CD4-positive, alpha-beta T cell treated with Interleukin-1 beta for 1 hour (primary cell): ENCODE measurements around the gene ARPP21.
A peak's percentile ranks its signal among the peaks of the same experiment; 100 is the strongest.

Experiments used
- DNase-seq, 2 donors: peaks; one replicate each; pipeline ENCODE4 v3.0.0-alpha.2; 2020 to 2022

ARPP21 gene

GRCh38 chr3:35641920-35642527 is 2.7 kb downstream of the ARPP21 start:
- no peak for DNase-seq

- no peak for DNase-seq
Observed at GRCh38 chr3:35643495-35643894, 4.2 kb downstream of the ARPP21 start.

GRCh38 chr3:35644451-35644850 is 5.1 kb downstream of the ARPP21 start:
- no peak for DNase-seq

GRCh38 chr3:35645189-35645588 is 5.9 kb downstream of the ARPP21 start:
- no peak for DNase-seq

- DNase-seq = no peak
Observed at GRCh38 chr3:35646081-35646480, 6.8 kb downstream of the ARPP21 start.

- DNase-seq = no peak
Observed at GRCh38 chr3:35647461-35647860, 8.1 kb downstream of the ARPP21 start.

- DNase-seq = no peak
Observed at GRCh38 chr3:35648347-35648746, 9.0 kb downstream of the ARPP21 start.

GRCh38 chr3:35649405-35649804 is 10.1 kb downstream of the ARPP21 start:
- no peak for DNase-seq

- no peak for DNase-seq
Observed at GRCh38 chr3:35651426-35651825, 12.1 kb downstream of the ARPP21 start.

- no peak for DNase-seq
Observed at GRCh38 chr3:35651851-35652250, 12.5 kb downstream of the ARPP21 start.

- DNase-seq = no peak
Observed at GRCh38 chr3:35653347-35653746, 14.0 kb downstream of the ARPP21 start.

- DNase-seq = no peak
Observed at GRCh38 chr3:35654476-35654875, 15.2 kb downstream of the ARPP21 start.

GRCh38 chr3:35658686-35659085 is 19.4 kb downstream of the ARPP21 start:
- no peak for DNase-seq

- no peak for DNase-seq
Observed at GRCh38 chr3:35659768-35660167, 20.4 kb downstream of the ARPP21 start.

GRCh38 chr3:35663471-35663870 is 24.1 kb downstream of the ARPP21 start:
- DNase-seq = no peak

- DNase-seq = peak in 1 of 2 donors; percentile 36
Observed at GRCh38 chr3:35664460-35664919, 25.2 kb downstream of the ARPP21 start.

GRCh38 chr3:35665390-35666055 is 26.2 kb downstream of the ARPP21 start:
- DNase-seq = no peak

GRCh38 chr3:35666888-35667287 is 27.6 kb downstream of the ARPP21 start:
- no peak for DNase-seq

- no peak for DNase-seq
Observed at GRCh38 chr3:35670408-35670965, 31.2 kb downstream of the ARPP21 start.

GRCh38 chr3:35671483-35671882 is 32.2 kb downstream of the ARPP21 start:
- no peak for DNase-seq

- DNase-seq = no peak
Observed at GRCh38 chr3:35673017-35673416, 33.7 kb downstream of the ARPP21 start.

GRCh38 chr3:35674451-35675109 is 35.3 kb downstream of the ARPP21 start:
- no peak for DNase-seq

- no peak for DNase-seq
Observed at GRCh38 chr3:35675206-35675605, 35.9 kb downstream of the ARPP21 start.

GRCh38 chr3:35675621-35676020 is 36.3 kb downstream of the ARPP21 start:
- DNase-seq = no peak
